HG02981 (cell line): ENCODE measurements around the gene MAP3K7CL.

Experiments used
- ATAC-seq: cut with Tn5 transposase; IDR thresholded peaks from one replicate; pipeline ENCODE4 v1.9.1; 2021; ENCODE audit warnings: mild to moderate bottlenecking, moderate library complexity; ENCODE audit not compliant: unreplicated experiment

The MAP3K7CL gene

DNA sequence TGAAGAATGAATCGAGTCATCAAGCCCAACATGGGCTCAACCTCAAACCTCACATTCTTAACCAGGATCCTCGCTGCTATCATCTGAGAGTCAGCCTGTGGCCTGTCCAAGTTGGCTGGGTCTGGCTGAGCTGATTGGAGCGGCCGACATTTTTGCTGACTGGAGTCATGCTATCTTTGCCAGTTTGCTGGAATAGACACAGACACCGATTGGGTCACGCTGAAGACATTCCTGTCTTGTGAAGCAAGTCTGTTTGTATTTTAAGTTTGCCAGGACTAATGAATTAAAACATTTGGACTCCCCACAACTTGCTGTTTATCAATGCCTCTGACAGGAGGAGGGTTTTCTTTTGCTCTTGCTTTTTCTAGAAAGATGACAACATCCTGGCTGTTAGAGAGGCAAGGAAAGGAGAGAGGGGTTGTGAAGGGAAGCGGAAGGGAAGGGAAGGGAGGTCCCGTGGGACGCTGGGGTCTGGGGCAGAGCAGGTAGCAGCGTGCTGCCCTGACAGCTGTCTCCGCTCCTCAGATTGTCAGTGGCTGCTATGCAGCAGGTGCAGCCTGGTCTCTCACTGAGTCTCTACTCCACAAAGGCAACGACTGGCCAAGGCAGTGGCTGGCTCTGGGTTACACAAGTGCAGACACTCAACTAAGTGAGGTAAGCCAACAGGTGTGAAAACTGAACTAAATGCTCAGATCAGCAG is at the start of gene MAP3K7CL:
TSS of gene MAP3K7CL (plus strand) at position 375 of the 700 bp plus-strand sequence. CDS start 2,701 bp downstream, outside the sequence.
- no peak for ATAC-seq

DNA sequence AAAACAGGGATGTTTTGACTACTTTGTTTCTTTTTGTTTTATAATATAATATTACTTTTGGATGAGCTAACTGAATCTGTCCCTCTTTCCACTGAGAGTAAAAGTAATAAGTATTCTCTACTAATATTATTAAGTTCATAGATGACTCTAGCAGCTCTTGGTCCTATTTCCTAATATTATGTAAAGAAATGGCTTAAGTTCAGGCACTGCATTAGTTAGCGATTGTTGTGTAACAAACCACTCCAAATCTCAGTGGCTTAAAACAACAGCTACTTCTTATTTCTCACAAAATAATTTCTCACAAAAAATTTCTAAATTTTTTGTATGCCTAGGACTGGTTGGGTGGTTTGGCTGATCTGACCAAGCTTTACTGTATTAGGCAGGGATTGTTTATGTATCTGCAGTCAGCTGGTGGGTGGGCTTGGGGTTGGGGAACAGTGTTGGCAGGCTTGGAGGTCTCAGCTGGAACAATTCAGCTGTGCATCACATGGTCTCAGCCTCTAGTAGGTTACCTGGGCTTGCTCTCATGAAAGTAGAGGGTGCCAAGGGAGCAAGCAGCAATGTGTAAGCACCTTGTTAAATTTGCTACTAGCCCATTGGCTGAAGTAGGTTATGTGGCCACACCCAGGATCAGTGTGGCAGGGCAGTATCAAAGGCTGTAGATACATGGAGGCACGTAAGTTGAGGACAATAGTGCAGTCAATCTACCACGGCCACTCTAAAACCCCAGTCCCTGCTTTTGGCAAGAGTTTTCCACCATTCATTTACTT is 48.2 kb upstream of the MAP3K7CL start:
- ATAC-seq = no peak

DNA sequence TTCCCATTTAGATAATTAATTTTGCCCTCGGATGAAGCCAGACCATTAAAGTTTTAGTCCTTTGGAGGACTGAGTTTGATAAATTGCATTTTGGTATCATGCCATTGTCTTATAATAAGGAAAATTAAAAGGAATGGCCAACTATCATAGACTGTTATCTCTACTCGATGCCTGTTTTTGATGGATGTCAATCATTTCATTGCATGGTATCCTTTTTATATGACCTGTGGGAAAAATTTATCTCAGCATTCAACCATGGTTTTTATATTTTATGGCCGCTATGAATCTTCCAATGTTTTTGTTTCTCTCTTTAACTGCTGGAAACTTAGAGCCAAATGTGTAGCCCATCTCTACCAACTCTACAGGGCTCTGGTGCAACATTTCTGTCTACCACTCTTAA is 47.1 kb upstream of the MAP3K7CL start:
- no peak for ATAC-seq

GRCh38 chr21:29084372-29084771 is 46.1 kb upstream of the MAP3K7CL start:
- ATAC-seq = no peak

GRCh38 chr21:29085106-29085752 is 45.2 kb upstream of the MAP3K7CL start:
- no peak for ATAC-seq

GRCh38 chr21:29091033-29091432 is 39.4 kb upstream of the MAP3K7CL start:
- no peak for ATAC-seq

DNA sequence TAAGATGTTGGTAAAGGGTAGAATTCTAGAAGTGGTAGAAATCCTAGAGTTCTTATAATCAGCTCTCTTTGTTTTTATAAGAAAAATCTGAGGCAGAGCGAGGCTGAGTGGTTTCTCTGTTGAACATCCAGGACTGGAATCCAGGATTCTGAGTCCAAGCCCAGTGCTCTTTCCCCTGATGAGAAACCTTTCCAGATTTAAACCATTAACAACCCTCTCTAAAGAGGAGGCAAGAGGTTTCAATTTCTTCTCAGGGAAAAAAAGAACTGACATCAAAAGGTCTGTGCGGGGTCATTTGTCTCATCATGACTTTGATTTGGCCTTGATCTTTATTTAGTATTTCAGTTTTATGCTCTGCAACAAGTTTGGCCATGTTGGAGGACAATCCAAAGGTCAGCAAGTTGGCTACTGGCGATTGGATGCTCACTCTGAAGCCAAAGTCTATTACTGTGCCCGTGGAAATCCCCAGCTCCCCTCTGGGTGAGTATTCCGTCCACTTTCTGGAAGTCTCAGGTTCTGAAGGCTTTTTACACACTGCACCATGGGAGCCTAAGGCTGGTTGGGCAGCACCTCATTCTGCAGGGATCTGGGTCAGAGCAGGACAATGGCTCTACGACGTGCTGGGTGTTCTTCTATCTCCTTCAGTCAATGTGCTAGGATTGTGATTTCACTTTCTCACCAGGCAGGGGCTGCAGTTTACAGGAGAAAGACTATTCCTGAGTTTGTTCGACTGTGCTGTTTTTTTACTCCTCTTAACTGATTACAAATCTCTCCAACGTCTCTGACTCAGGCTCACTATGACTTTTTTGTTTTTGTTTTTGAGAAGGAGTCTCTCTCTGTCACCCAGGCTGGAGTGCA is 38.1 kb upstream of the MAP3K7CL start:
- ATAC-seq = no peak

DNA sequence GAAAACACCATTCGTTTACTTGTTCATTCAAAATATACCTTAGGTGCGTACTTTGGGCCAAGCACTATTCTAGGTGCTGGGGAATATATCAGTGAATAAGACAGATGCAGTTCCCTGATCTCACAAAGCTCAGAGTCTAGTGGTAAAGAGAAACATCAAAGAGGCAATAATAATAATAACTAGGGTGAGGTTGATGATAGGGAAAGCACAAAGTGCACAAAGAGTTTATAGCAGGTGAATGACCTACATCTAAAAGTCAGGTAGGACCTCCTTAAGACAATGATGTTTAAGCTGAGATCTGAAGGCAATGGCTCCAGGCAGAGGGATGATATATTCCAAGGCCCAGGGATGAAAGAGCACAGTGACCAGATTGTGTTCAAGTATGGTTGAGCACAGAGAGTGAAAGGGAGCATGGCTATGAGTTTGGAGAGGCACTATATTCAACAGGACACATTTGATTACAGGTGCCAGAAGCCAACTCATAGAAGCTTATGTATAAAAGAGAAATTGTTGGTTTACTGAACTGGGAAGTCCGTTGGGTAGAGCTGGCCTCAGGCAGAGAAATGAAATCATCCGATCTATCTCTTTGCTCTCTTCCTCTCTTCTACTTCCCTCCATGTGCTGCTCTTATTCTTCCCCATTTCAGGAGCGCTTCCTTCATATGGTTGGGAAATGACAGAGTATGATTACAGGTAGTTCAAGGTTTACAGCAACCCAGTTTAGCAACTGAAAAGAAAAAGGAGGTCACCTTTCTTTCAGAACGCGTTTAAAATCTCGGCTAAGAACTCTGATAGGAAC is 34.0 kb upstream of the MAP3K7CL start:
- no peak for ATAC-seq

DNA sequence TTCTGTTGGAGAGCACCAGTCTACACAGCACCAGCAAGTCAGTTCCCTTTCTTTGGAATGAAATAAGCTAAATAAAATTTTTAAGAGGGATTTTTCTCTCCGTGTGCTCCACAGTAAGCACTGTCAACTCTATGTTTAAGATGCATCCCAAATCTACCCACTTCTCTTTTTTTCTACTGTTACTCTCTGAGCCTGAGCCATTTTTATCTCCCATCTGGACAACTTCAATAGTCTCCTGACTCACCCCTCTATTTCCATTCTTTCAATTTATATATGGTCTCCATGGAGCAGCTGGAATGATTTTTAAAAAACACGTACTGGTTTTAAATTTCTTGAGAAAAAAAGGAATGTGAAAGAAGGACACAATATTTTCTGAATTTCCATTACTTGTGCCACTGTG is 32.3 kb upstream of the MAP3K7CL start:
- ATAC-seq = no peak

- no peak for ATAC-seq
Observed at GRCh38 chr21:29102791-29103257, 27.6 kb upstream of the MAP3K7CL start.

DNA sequence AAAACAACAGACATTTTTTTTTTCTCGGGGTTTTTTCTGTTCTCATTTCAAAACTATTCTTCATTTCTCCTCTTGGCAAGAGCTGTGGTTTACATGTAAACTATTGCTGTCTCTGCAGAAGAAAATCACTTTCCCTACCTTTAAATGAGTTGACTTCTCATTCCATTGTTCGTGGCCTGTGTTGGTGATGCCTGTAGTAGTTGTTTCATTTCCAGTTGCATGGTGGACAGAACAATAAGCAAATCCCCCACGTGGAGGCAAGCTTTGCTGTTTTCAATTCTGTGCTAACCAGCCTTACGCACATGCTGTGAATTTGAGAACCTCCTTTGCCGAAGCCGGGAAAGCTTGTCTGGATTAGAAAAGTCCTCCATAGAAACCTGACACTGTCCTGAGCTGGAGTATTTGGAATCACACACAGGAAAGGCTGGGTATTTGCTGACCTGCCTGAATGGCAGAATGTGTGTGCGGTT is 26.2 kb upstream of the MAP3K7CL start:
- no peak for ATAC-seq

- ATAC-seq = no peak
Observed at GRCh38 chr21:29105218-29105617, 25.2 kb upstream of the MAP3K7CL start.

- ATAC-seq = no peak
Observed at GRCh38 chr21:29114765-29115500, 15.5 kb upstream of the MAP3K7CL start.

GRCh38 chr21:29115899-29116298 is 14.5 kb upstream of the MAP3K7CL start:
- no peak for ATAC-seq

DNA sequence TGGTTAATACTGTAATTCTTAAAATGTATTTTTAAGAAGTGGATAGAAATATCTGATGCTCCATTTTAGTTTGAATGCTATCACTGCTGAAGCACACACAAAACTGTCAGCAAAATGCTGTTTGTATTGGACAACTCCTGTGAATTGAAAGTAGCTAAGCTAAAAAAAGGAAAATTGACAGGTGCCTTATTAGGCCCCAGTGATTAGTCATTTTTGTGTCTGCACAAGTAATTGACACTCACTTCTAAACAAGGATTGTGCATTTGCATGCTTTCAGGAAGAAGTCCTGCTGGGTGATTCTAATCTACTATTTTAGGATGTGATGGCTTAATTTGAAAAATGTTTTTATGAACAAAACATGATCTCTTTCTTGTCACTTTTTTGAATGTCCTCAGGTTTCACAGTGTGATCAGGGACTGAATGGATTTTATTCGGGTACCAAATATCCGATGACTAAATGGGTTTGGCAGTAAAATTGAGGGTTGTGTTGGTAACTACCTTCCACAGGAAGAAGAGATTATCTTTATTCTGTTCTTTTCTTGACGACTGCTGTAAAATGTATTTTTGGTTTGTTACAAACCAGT is 13.0 kb upstream of the MAP3K7CL start:
- no peak for ATAC-seq

DNA sequence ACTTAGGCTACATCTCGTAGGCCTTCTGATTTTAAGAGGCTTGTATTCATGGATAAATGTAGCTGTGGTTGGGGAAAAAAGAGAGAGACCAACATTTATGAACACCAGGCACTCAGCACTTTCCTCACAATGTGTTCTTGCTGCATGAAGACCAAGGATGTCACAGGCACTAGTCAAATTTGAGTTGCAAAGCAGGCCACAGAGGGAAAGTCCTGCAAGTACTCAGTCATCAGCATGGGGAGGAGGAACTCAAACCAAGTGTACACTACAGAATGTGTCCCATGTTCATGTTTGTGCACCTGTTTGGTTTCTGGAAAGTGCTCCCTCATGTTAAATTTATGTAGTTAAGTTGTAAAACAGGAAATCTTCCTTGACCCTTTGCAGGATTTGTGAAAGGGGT is 8.7 kb upstream of the MAP3K7CL start:
- ATAC-seq = peak; percentile 59

- no peak for ATAC-seq
Observed at GRCh38 chr21:29124645-29125044, 5.8 kb upstream of the MAP3K7CL start.

DNA sequence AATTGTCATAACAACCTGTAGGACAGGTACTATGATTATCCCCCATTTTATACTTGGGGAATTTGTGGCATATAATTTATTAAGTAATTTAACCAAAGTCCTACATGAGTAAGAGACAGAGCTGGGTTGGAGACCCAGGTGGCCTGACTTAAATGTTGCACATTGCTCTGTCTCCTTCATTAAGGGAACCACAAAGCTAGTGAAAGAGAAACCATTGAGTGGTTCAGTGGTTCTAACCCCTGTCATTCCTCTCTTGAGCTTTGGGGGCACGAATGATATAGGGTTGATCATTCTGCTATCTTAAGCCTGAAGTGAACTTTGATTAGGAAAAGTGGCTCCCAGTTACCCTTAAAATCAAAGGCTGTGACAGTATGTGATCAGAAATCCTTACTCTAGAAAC is 5.3 kb upstream of the MAP3K7CL start:
- ATAC-seq = peak; percentile 92

GRCh38 chr21:29125979-29126378 is 4.5 kb upstream of the MAP3K7CL start:
- no peak for ATAC-seq
